Measurements from ENCODE around the gene TRRAP.

The TRRAP gene

DNA sequence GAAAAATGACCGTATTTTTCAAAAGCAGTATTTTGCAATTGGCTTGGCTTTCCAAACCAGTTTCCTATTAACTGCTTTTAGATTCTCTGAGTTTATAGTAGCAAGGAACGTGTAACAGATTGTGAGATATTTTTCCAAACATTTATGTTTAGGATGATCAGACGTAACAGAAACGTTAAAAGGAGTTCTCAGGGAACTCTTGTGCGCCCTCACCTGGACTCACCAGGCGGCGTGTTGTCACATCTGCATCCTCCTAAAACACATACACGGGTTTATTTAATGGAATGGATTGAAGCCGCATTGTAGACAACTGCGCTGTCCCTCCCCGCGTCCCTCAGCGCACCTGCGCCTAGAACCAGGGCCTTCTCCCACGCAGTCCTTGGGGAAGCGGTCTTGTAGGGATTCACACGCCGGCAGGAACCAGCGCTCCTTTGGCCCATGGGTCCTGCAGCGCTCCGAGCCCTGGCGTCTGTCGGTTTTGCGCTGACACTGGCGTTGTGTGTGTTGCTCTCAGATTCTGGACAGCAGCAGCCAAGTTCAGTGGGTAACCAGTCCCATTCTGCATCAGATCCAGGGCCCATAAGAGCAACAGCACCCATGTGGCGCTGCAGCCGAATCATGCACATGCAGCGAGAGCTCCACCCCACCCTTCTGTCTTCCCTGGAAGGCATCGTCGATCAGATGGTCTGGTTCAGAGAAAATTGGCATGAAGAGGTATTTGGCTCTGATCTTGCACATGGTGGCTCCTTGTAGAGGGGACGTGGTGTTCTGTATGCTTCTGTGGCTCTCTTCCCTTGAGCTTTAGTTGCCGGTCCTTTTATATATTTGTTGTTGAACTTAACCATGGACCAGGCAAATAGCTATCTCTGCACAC lies 114.9 kb downstream of the TRRAP start:
- no peak for DNase-seq

GRCh38 chr7:98994046-98994944 lies 116.0 kb downstream of the TRRAP start:
- DNase-seq, result no peak

DNA sequence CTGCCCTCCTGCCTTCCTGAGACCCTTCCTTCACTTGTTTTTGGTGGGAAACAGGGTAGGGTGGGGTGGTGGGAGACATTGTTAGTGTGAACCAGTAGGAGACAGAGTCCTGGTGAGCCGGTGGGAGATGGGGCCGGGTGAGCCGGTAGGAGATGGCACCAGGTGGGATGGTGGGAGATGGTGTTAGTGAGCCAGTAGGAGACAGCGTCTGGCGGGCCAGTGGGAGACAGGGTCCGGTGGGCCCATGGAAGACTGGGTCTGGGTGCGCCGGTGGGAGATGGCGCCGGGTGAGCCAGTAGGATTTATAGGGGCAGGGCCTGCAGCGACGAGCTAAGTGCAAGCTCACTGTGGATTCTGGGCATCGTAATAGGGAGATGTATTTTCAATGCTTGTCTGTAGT lies 116.8 kb downstream of the TRRAP start:
- no peak for DNase-seq

GRCh38 chr7:98995523-98996149 lies 117.3 kb downstream of the TRRAP start:
- no peak for DNase-seq

- no peak for DNase-seq
These were observed 117.8 kb downstream of the TRRAP start for GRCh38 chr7:98996150-98996552.

- DNase-seq, result no peak
These were observed 119.5 kb downstream of the TRRAP start for GRCh38 chr7:98997846-98998245.

DNA sequence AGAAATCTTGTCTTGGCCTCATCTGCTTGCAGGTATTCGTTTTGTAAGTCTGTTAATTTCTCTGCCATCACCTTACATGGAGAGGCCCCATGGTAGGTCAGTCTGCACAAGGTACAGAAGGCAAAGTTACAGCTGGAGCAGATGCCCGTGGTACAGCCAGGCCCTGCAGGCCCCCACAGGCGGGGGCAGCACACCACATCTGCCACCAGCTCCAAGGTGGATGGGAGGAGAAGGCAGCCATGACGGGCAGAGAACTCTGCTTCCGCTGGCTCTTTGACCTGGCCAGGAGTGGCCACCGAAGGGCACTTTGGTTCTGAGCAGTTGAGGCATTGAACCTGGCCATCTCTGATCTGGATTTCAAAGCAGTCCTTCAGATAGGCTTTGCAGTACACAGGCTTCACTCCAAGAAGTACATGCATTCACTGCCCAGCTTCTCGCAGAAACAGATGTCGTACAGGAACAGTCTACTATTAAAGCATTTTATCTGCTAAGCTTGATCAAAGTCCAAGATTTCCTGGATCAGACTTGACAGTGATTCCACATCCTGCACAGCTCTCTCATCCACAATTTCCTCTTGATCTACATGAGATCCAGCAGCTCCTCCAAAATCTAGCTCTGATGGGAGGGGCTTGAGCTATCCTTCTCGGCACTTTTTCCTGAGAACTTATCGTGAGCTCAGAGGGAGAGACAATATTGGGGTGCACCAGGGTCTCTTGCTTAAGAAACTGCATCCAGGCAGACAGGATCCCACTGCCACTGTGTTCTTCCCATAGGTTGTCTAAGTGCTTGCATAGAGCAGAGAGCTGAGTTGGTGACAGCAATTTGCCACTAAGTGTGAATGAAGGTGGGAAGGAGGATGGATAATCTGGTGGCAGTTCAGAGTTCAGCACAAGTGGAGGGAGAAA lies 120.7 kb downstream of the TRRAP start:
- no peak for DNase-seq

DNA sequence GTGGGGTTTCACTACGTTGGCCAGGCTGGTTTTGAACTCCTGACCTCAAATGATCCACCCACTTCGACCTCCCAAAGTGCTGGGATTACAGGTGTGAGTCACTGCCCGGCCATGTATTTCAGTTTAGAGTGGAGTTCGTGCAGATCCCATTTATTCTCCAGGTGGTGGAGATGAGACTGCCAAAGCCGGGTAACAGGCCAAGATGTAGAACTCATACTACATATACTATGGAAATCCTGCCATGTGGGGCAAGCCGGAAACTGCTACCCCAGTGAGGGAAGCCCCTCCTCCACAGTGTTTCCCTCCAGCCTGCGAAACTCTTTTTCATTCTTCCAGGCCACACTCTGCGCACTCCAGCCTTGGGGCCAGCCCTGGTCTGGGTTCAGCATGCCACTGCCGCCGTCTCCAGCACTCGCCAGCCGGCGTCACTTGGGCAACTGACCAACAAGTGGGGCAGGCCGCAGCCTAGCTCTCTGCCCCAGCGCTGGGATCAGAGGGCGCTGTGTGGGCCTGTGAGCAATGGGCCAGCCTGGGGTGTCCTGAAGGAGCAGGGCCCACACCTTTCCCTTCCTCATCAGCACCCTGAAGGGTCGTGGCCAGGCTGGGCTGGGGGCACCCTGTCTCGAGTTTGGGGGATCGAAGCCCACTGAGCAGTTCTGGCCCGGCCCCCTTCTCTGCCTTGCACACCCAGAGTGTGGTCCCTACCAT lies 122.0 kb downstream of the TRRAP start:
- DNase-seq, result no peak

DNA sequence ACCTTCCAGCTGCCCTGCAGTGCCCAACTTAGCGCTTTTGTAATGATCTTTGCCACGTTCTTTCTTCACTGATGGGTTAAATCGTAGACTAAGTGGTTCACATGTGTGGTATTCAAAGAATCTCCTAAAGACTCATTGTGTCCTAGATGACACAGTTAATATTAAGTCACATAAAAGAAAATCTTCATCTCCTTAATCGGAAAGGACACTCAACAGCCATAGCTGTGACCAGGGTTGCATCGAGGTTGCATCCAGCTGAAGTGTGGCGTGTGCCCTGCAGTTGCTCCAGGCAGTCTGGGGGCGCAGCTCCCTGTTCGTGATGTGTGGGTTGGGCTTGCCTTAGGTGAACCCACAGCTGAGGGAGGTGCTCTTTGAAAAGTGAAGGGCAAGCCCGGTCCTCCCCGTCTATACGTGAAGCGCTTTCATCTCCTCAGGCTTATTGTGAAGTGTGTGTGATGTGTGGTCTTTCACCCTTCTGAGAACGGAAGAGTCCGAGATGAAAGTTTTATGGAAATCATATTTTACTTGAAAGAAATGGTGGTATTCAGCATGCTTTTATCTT lies 122.7 kb downstream of the TRRAP start:
- no peak for DNase-seq

GRCh38 chr7:99001482-99002147 lies 123.3 kb downstream of the TRRAP start:
- no peak for DNase-seq

DNA sequence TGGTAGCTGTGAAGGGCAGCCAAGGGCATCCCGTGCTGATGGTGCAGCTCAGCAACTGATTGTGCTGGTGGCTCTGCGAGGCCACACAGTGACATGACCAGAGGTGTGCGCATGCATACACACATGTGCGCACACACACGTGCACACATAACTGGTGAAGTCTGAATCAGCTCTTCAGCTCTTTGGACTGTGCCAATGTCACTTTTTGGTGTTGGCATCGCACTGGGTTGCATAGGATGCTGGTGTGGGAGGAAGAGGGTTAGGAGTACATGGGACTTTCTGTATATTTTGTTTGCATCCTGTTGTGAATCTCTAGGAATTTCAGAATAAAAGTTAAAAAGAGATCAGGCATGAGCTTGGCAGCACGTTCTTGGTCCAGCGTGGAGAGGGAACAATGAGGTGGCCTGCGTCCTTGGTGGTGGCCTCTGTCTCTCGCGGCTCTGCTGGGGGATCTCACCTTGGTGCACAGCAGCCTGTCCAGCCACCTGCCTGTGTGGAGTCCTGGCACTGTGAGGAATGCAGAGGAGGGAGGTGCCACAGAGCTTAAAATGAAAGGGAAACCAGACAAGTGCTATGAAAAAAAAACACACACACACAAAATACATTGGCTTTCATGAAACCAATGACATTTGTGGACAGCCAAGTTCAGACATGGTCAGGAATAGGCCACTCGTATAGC lies 124.0 kb downstream of the TRRAP start:
- DNase-seq, result no peak

GRCh38 chr7:99002827-99003212 lies 124.5 kb downstream of the TRRAP start:
- DNase-seq, result no peak

GRCh38 chr7:99003419-99003818 lies 125.1 kb downstream of the TRRAP start:
- no peak for DNase-seq

DNA sequence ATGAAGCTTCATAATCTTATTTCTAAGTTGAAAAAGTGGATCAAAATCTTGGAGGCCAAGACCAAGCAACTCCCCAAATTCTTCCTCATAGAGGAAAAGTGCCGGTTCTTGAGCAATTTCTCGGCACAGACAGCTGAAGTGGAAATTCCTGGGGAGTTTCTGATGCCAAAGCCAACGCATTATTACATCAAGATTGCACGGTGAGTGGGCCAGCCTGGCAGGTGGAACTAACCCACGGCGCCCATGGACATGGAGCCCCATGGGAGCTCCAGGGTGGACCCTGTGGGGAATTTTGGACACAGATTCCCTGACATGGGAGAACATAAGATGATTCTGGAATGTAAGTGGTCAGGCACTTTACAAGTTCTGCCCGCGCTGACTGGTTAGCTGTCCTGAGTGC lies 125.9 kb downstream of the TRRAP start:
- no peak for DNase-seq

GRCh38 chr7:99004781-99005500 lies 126.6 kb downstream of the TRRAP start:
- no peak for DNase-seq

GRCh38 chr7:99005776-99006175 lies 127.4 kb downstream of the TRRAP start:
- no peak for DNase-seq

GRCh38 chr7:99006739-99007424 lies 128.6 kb downstream of the TRRAP start:
- DNase-seq, result no peak

DNA sequence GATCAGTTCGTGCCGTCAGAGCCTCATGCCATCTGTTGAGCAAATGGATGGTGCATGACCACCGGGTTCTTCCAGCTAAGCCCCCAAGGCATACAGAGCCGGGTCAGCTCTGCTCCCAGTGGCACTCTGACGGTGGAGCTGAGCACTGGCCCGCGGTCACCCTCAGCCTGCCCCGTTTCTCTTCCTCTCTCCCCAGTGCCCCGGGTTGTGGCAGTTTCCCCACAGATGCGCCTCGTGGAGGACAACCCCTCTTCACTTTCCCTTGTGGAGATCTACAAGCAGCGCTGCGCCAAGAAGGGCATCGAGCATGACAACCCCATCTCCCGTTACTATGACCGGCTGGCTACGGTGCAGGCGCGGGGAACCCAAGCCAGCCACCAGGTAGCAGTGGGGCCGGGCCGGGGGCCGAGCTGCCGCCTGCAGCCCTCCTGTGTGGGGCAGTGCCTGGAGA lies 129.9 kb downstream of the TRRAP start:
- DNase-seq, result no peak
